Measurements from ENCODE around the gene TMPRSS11B.

Gene TMPRSS11B

GRCh38 chr4:68259191-68259590, 13.7 kb upstream of the TMPRSS11B start:
- no peak for DNase-seq (ENCODE audit: low spot score)
- TF ChIP-seq CTCF (IDR thresholded peaks at IDR 0.05; ENCODE audit: extremely low read depth, missing control alignments): no peak

- no peak for TF ChIP-seq CTCF (IDR thresholded peaks at IDR 0.05; ENCODE audit: extremely low read depth, missing control alignments)
- no peak for DNase-seq (ENCODE audit: low spot score)
Observed at GRCh38 chr4:68257719-68258118, 12.2 kb upstream of the TMPRSS11B start.

GRCh38 chr4:68256284-68256683, 10.8 kb upstream of the TMPRSS11B start:
- no peak for DNase-seq (ENCODE audit: low spot score)
- TF ChIP-seq CTCF (IDR thresholded peaks at IDR 0.05; ENCODE audit: extremely low read depth, missing control alignments): no peak

- no peak for DNase-seq (ENCODE audit: low spot score)
- no peak for TF ChIP-seq CTCF (IDR thresholded peaks at IDR 0.05; ENCODE audit: extremely low read depth, missing control alignments)
Observed at GRCh38 chr4:68250151-68250930, 4.8 kb upstream of the TMPRSS11B start.

GRCh38 chr4:68249434-68249833, 3.9 kb upstream of the TMPRSS11B start:
- DNase-seq (ENCODE audit: low spot score): peak; percentile 13
- no peak for TF ChIP-seq CTCF (IDR thresholded peaks at IDR 0.05; ENCODE audit: extremely low read depth, missing control alignments)

GRCh38 chr4:68240620-68241019, 4.9 kb downstream of the TMPRSS11B start:
- TF ChIP-seq CTCF (IDR thresholded peaks at IDR 0.05; ENCODE audit: extremely low read depth, missing control alignments): no peak
- no peak for DNase-seq (ENCODE audit: low spot score)

GRCh38 chr4:68228568-68228967, 16.9 kb downstream of the TMPRSS11B start:
- no peak for TF ChIP-seq CTCF (IDR thresholded peaks at IDR 0.05; ENCODE audit: extremely low read depth, missing control alignments)

More at GRCh38 chr4:68228568-68228967, 16.9 kb downstream of the TMPRSS11B start:
- no peak for DNase-seq (ENCODE audit: low spot score)

Data from GM20000 (cell line).